ENCODE measurements around the gene RAP1B. TPM values are rescaled to one million over a fixed set of nuclear protein-coding genes. Genes with fewer than 3 reads are reported as not detected.
"Not testable (repeated sequence)": the region's sequence is repeated elsewhere in the genome, so short reads cannot be mapped to it uniquely, and the experiment has no call there.

The RAP1B gene
- total and polyA plus RNA-seq, 12 donors: 74.6 to 302 (median 165) TPM

- TF ChIP-seq POLR2A (IDR thresholded peaks at IDR 0.05): no peak
- no peak for TF ChIP-seq CTCF (IDR thresholded peaks at IDR 0.05)
- intact Hi-C loops (cut with DNase I): no loop called here
- WGBS, 4 donors: 52 to 56% (median 54%) methylated on average over 5 of the region's 5 CpGs
- Histone ChIP-seq H3K27ac (no peak overlapping the region), H3K27me3 (no peaks in the 10 kb centered on the region), H3K9me3 (replicated peaks in 1 of 3) (no peaks in the 10 kb centered on the region), H3K4me1 (replicated peaks in 1 of 2) (no peaks in the 10 kb centered on the region), H3K4me3 (no peak overlapping the region), H3K36me3 (replicated peaks in 1 of 2) (no peaks in the 10 kb centered on the region)
- DNase-seq: peak in 3 of 7 donors; percentile 13 to 27 (median 26)
These were observed 64.6 kb downstream of the RAP1B start for GRCh38 chr12:68675101-68675842.

- WGBS, 4 donors: 84 to 98% (median 93%) methylated on average over 5 of the region's 5 CpGs
These were observed 66.2 kb downstream of the RAP1B start for GRCh38 chr12:68676854-68677253.

GRCh38 chr12:68686262-68686594, 75.5 kb downstream of the RAP1B start:
- Histone ChIP-seq H3K27ac (peak overlapping the region in 4 of 5 donors; percentile 71 to 79 (median 74)), H3K4me3 (peak overlapping the region; percentile 14 to 89 (median 77)), H3K27me3 (no peaks in the 10 kb centered on the region), H3K4me1 (replicated peaks in 1 of 2) (peaks cover 5 to 8% of the 10 kb centered on the region in 2 donors), H3K36me3 (replicated peaks in 1 of 2) (no peaks in the 10 kb centered on the region), H3K9me3 (replicated peaks in 1 of 3) (no peaks in the 10 kb centered on the region)
- 45 to 55% (median 50%) methylated on average over 3 of the region's 3 CpGs for WGBS, 4 donors
- intact Hi-C loops (cut with DNase I): loop anchor here in 1 of 2 donors (10.0 kb wide), 2 partner anchors 71 to 321 kb away; partner anchors contain the start of gene RAP1B
- no peak for DNase-seq
- TF ChIP-seq POLR2A (IDR thresholded peaks at IDR 0.05): no peak
- TF ChIP-seq CTCF (IDR thresholded peaks at IDR 0.05): no peak

More at GRCh38 chr12:68676854-68677253, 66.2 kb downstream of the RAP1B start:
- H3K4me1 ChIP-seq (replicated peaks in 1 of 2); H3K36me3 ChIP-seq (replicated peaks in 1 of 2); H3K4me3 ChIP-seq; H3K9me3 ChIP-seq (replicated peaks in 1 of 3); H3K27me3 ChIP-seq; DNase-seq; intact Hi-C loops (cut with DNase I); H3K27ac ChIP-seq: not testable (repeated sequence)

- Histone ChIP-seq H3K36me3 (replicated peaks in 1 of 2) (peaks cover 0 to 1% of the 10 kb centered on the region in 2 donors), H3K27ac (peak within 1 kb of the TSS in 4 of 5 donors; percentile 71 to 79 (median 74)), H3K4me3 (peak within 1 kb of the TSS; percentile 44 to 89 (median 77)), H3K27me3 (no peaks in the 10 kb centered on the region), H3K4me1 (replicated peaks in 1 of 2) (peaks cover 5 to 8% of the 10 kb centered on the region in 2 donors), H3K9me3 (replicated peaks in 1 of 3) (no peaks in the 10 kb centered on the region)
- intact Hi-C loops (cut with DNase I): loop anchor here in 1 of 2 donors (10.0 kb wide), 2 partner anchors 72 to 322 kb away; partner anchors contain the start of gene RAP1B
- WGBS, 4 donors: 0 to 1% (median 0%) methylated on average over 22 to 44 of the region's 44 CpGs
- DNase-seq: peak; percentile 98 to 100 (median 99)
- TF ChIP-seq CTCF (IDR thresholded peaks at IDR 0.05) (peak in 4 of 6 experiments; percentile 18 to 42 (median 28)), POLR2A (IDR thresholded peaks at IDR 0.05) (peak; percentile 18 to 70)
These were observed 76.2 kb downstream of the RAP1B start, which contains the start of gene NUP107 for GRCh38 chr12:68686595-68687521. Gene NUP107 (plus strand): TSS chr12:68686978. CDS start chr12:68687066, 88 bp downstream.

Measured in adrenal gland (tissue), 12 donors.